Measurements from ENCODE around the gene PIK3C3.

DNA sequence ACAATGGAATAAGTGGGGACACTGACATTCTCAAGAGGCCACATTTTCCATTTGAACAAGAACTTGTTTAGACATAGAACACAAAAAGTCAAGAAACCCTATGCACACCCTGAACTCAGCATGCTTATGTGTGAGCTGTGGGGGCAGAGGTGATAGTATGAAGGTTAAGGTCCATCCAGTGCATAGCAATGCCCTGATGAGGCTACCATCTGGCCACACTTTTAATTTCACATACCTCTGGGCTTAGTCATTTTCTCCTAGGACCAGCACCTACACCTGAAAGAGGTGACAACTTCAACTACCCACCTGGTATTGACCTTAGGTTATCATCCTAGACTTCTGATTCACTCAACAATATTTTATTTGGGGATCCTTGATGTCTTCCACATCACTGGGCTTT, 139.8 kb downstream of the PIK3C3 start:
- TF ChIP-seq POLR2A (IDR thresholded peaks at IDR 0.05) (no peak), EP300 (IDR thresholded peaks at IDR 0.05) (no peak)
- TF ChIP-seq, protein P1, sequence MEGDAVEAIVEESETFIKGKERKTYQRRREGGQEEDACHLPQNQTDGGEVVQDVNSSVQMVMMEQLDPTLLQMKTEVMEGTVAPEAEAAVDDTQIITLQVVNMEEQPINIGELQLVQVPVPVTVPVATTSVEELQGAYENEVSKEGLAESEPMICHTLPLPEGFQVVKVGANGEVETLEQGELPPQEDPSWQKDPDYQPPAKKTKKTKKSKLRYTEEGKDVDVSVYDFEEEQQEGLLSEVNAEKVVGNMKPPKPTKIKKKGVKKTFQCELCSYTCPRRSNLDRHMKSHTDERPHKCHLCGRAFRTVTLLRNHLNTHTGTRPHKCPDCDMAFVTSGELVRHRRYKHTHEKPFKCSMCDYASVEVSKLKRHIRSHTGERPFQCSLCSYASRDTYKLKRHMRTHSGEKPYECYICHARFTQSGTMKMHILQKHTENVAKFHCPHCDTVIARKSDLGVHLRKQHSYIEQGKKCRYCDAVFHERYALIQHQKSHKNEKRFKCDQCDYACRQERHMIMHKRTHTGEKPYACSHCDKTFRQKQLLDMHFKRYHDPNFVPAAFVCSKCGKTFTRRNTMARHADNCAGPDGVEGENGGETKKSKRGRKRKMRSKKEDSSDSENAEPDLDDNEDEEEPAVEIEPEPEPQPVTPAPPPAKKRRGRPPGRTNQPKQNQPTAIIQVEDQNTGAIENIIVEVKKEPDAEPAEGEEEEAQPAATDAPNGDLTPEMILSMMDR (IDR thresholded peaks at IDR 0.05) = no peak

Data from sigmoid colon (tissue), 4 donors.